CD4-positive, alpha-beta T cell treated with Interleukin-6 for 4 hours (primary cell): Measurements from ENCODE around the gene SPHK1.
"Not testable (repeated sequence)": the region's sequence is repeated elsewhere in the genome, so short reads cannot be mapped to it uniquely, and the experiment has no call there.

Experiments used
- DNase-seq: peaks from one replicate; pipeline ENCODE4 v3.0.0-alpha.2; 2020; ENCODE audit warnings: mixed read lengths

The SPHK1 gene

GRCh38 chr17:76384222-76384986 lies at the start of gene SPHK1:
Gene SPHK1 (plus strand): TSS chr17:76384609. CDS start chr17:76385645, 1,036 bp downstream.
- DNase-seq = peak; percentile 73

- no peak for DNase-seq
Measured at GRCh38 chr17:76335716-76336381, 48.6 kb upstream of the SPHK1 start.

- DNase-seq = no peak
Measured at GRCh38 chr17:76336756-76337412, 47.5 kb upstream of the SPHK1 start.

GRCh38 chr17:76337413-76337777 lies 47.0 kb upstream of the SPHK1 start:
- no peak for DNase-seq

GRCh38 chr17:76341301-76341700 lies 43.1 kb upstream of the SPHK1 start:
- no peak for DNase-seq

GRCh38 chr17:76343106-76343505 lies 41.3 kb upstream of the SPHK1 start:
- DNase-seq = no peak

- no peak for DNase-seq
Measured at GRCh38 chr17:76345377-76345974, 38.9 kb upstream of the SPHK1 start.

- not testable (repeated sequence) for DNase-seq
Measured at GRCh38 chr17:76346936-76347335, 37.5 kb upstream of the SPHK1 start.

GRCh38 chr17:76350463-76350862 lies 33.9 kb upstream of the SPHK1 start:
- no peak for DNase-seq

GRCh38 chr17:76351526-76352071 lies 32.8 kb upstream of the SPHK1 start:
- DNase-seq = no peak

GRCh38 chr17:76353004-76353598 lies 31.3 kb upstream of the SPHK1 start:
- DNase-seq = peak; percentile 12

- peak; percentile 85 for DNase-seq
Measured at GRCh38 chr17:76353599-76354316, 30.7 kb upstream of the SPHK1 start, which contains the start of gene PRPSAP1. Gene PRPSAP1 (minus strand): TSS chr17:76353916. CDS start chr17:76353703, 213 bp downstream.

GRCh38 chr17:76354317-76354729 lies 30.1 kb upstream of the SPHK1 start:
- DNase-seq = no peak

- DNase-seq = no peak
Measured at GRCh38 chr17:76354747-76355310, 29.6 kb upstream of the SPHK1 start.

GRCh38 chr17:76356803-76357456 lies 27.5 kb upstream of the SPHK1 start:
- DNase-seq = no peak

GRCh38 chr17:76357597-76358158 lies 26.7 kb upstream of the SPHK1 start:
- no peak for DNase-seq

- DNase-seq = no peak
Measured at GRCh38 chr17:76359375-76359774, 25.0 kb upstream of the SPHK1 start.

GRCh38 chr17:76359776-76360175 lies 24.6 kb upstream of the SPHK1 start:
- DNase-seq = not testable (repeated sequence)

- DNase-seq = no peak
Measured at GRCh38 chr17:76360461-76360860, 23.9 kb upstream of the SPHK1 start.

- DNase-seq = no peak
Measured at GRCh38 chr17:76363107-76363842, 21.1 kb upstream of the SPHK1 start.
